Measurements from ENCODE around the gene MAPRE3. TPM values are rescaled to one million over a fixed set of nuclear protein-coding genes. Genes with fewer than 3 reads are reported as not detected.

Gene MAPRE3
- total and polyA plus RNA-seq, 5 donors from 2014 or later, result 0.38 to 1.7 (median 0.68) TPM

- H3K27me3 ChIP-seq (ENCODE audit: control insufficient read depth, insufficient read depth, low read length), result peaks cover 7% of the 10 kb centered on the region
- Mint-ChIP-seq H3K36me3 (no peaks in the 10 kb centered on the region), H3K27ac (no peak overlapping the region), H3K27me3 (peaks cover 34% of the 10 kb centered on the region), H3K9me3 (no peaks in the 10 kb centered on the region), H3K4me3 (no peak overlapping the region), H3K4me1 (no peaks in the 10 kb centered on the region)
- DNase-seq (no peak), ATAC-seq (ENCODE audit: low read depth in 2 of 2) (no peak)
- H3K4me3 ChIP-seq (ENCODE audit: low read depth, low read length), result no peak overlapping the region
- no peaks in the 10 kb centered on the region for H3K36me3 ChIP-seq (ENCODE audit: control insufficient read depth, insufficient read depth, low read length)
- H3K9me3 ChIP-seq (ENCODE audit: control insufficient read depth in 2 of 2, low read length in 2 of 2), result no peaks in the 10 kb centered on the region
- no peak overlapping the region for H3K27ac ChIP-seq (ENCODE audit: insufficient read depth, low read length, poor library complexity, severe bottlenecking)
- no peaks in the 10 kb centered on the region for H3K4me1 ChIP-seq (ENCODE audit: control insufficient read depth, insufficient read depth, low read length, poor library complexity, severe bottlenecking)
These were observed 18.1 kb upstream of the MAPRE3 start for GRCh38 chr2:26952374-26952773.

- Mint-ChIP-seq H3K27ac (no peak overlapping the region), H3K4me1 (no peaks in the 10 kb centered on the region), H3K27me3 (peaks cover 30% of the 10 kb centered on the region), H3K9me3 (no peaks in the 10 kb centered on the region), H3K36me3 (no peaks in the 10 kb centered on the region), H3K4me3 (no peak overlapping the region)
- no peak for ATAC-seq (ENCODE audit: low read depth in 2 of 2)
- peaks cover 11% of the 10 kb centered on the region for H3K27me3 ChIP-seq (ENCODE audit: control insufficient read depth, insufficient read depth, low read length)
- no peaks in the 10 kb centered on the region for H3K36me3 ChIP-seq (ENCODE audit: control insufficient read depth, insufficient read depth, low read length)
- no peak overlapping the region for H3K27ac ChIP-seq (ENCODE audit: insufficient read depth, low read length, poor library complexity, severe bottlenecking)
- no peak overlapping the region for H3K4me3 ChIP-seq (ENCODE audit: low read depth, low read length)
- no peaks in the 10 kb centered on the region for H3K4me1 ChIP-seq (ENCODE audit: control insufficient read depth, insufficient read depth, low read length, poor library complexity, severe bottlenecking)
- DNase-seq, result no peak
- no peaks in the 10 kb centered on the region for H3K9me3 ChIP-seq (ENCODE audit: control insufficient read depth in 2 of 2, low read length in 2 of 2)
These were observed 16.3 kb upstream of the MAPRE3 start for GRCh38 chr2:26954135-26954534.

- Histone ChIP-seq H3K36me3 (ENCODE audit: control insufficient read depth, insufficient read depth, low read length) (no peaks in the 10 kb centered on the region), H3K4me3 (ENCODE audit: low read depth, low read length) (no peak overlapping the region), H3K27me3 (ENCODE audit: control insufficient read depth, insufficient read depth, low read length) (peaks cover 11% of the 10 kb centered on the region), H3K9me3 (ENCODE audit: control insufficient read depth in 2 of 2, low read length in 2 of 2) (no peaks in the 10 kb centered on the region), H3K27ac (ENCODE audit: insufficient read depth, low read length, poor library complexity, severe bottlenecking) (no peak overlapping the region), H3K4me1 (ENCODE audit: control insufficient read depth, insufficient read depth, low read length, poor library complexity, severe bottlenecking) (no peaks in the 10 kb centered on the region)
- Mint-ChIP-seq H3K4me3 (no peak overlapping the region), H3K27ac (no peak overlapping the region), H3K36me3 (no peaks in the 10 kb centered on the region), H3K4me1 (no peaks in the 10 kb centered on the region), H3K27me3 (peaks cover 40% of the 10 kb centered on the region), H3K9me3 (no peaks in the 10 kb centered on the region)
- ATAC-seq (ENCODE audit: low read depth in 2 of 2), result no peak
- DNase-seq, result no peak
These were observed 13.4 kb upstream of the MAPRE3 start for GRCh38 chr2:26957041-26957440.

GRCh38 chr2:26957534-26957933, 12.9 kb upstream of the MAPRE3 start:
- Mint-ChIP-seq H3K27me3 (peaks cover 38% of the 10 kb centered on the region), H3K36me3 (no peaks in the 10 kb centered on the region), H3K27ac (no peak overlapping the region), H3K9me3 (no peaks in the 10 kb centered on the region), H3K4me1 (no peaks in the 10 kb centered on the region), H3K4me3 (no peak overlapping the region)
- no peaks in the 10 kb centered on the region for H3K36me3 ChIP-seq (ENCODE audit: control insufficient read depth, insufficient read depth, low read length)
- H3K27ac ChIP-seq (ENCODE audit: insufficient read depth, low read length, poor library complexity, severe bottlenecking), result no peak overlapping the region
- H3K27me3 ChIP-seq (ENCODE audit: control insufficient read depth, insufficient read depth, low read length), result peaks cover 11% of the 10 kb centered on the region
- ATAC-seq (ENCODE audit: low read depth in 2 of 2) (no peak), DNase-seq (no peak)
- H3K4me1 ChIP-seq (ENCODE audit: control insufficient read depth, insufficient read depth, low read length, poor library complexity, severe bottlenecking), result no peaks in the 10 kb centered on the region
- H3K4me3 ChIP-seq (ENCODE audit: low read depth, low read length), result no peak overlapping the region
- H3K9me3 ChIP-seq (ENCODE audit: control insufficient read depth in 2 of 2, low read length in 2 of 2), result no peaks in the 10 kb centered on the region

GRCh38 chr2:26959331-26959730, 11.1 kb upstream of the MAPRE3 start:
- Mint-ChIP-seq H3K9me3 (no peaks in the 10 kb centered on the region), H3K27me3 (peaks cover 36% of the 10 kb centered on the region), H3K4me1 (no peaks in the 10 kb centered on the region), H3K36me3 (no peaks in the 10 kb centered on the region), H3K4me3 (no peak overlapping the region), H3K27ac (no peak overlapping the region)
- peaks cover 7% of the 10 kb centered on the region for H3K27me3 ChIP-seq (ENCODE audit: control insufficient read depth, insufficient read depth, low read length)
- H3K27ac ChIP-seq (ENCODE audit: insufficient read depth, low read length, poor library complexity, severe bottlenecking), result no peak overlapping the region
- ATAC-seq (ENCODE audit: low read depth in 2 of 2), result no peak
- no peak for DNase-seq
- H3K9me3 ChIP-seq (ENCODE audit: control insufficient read depth in 2 of 2, low read length in 2 of 2), result no peaks in the 10 kb centered on the region
- no peak overlapping the region for H3K4me3 ChIP-seq (ENCODE audit: low read depth, low read length)
- H3K4me1 ChIP-seq (ENCODE audit: control insufficient read depth, insufficient read depth, low read length, poor library complexity, severe bottlenecking), result no peaks in the 10 kb centered on the region
- H3K36me3 ChIP-seq (ENCODE audit: control insufficient read depth, insufficient read depth, low read length), result no peaks in the 10 kb centered on the region

- Mint-ChIP-seq H3K9me3 (peaks cover 0 to 3% (median 0%) of the 10 kb centered on the region in 7 donors), H3K36me3 (no peaks in the 10 kb centered on the region), H3K4me3 (peak overlapping the region in 1 of 4 donors; percentile 16), H3K4me1 (peaks cover 0 to 9% (median 3%) of the 10 kb centered on the region in 4 donors), H3K27ac (no peak overlapping the region), H3K27me3 (peaks cover 43% of the 10 kb centered on the region)
- H3K4me3 ChIP-seq (ENCODE audit: low read depth, low read length), result no peak overlapping the region
- peaks cover 13% of the 10 kb centered on the region for H3K27me3 ChIP-seq (ENCODE audit: control insufficient read depth, insufficient read depth, low read length)
- H3K36me3 ChIP-seq (ENCODE audit: control insufficient read depth, insufficient read depth, low read length), result no peaks in the 10 kb centered on the region
- DNase-seq (no peak), ATAC-seq (ENCODE audit: low read depth in 2 of 2) (no peak)
- H3K4me1 ChIP-seq (ENCODE audit: control insufficient read depth, insufficient read depth, low read length, poor library complexity, severe bottlenecking), result no peaks in the 10 kb centered on the region
- no peak overlapping the region for H3K27ac ChIP-seq (ENCODE audit: insufficient read depth, low read length, poor library complexity, severe bottlenecking)
- H3K9me3 ChIP-seq (ENCODE audit: control insufficient read depth in 2 of 2, low read length in 2 of 2), result no peaks in the 10 kb centered on the region
These were observed 5.8 kb upstream of the MAPRE3 start for GRCh38 chr2:26964446-26965130.

GRCh38 chr2:26968001-26968400, 2.4 kb upstream of the MAPRE3 start:
- ATAC-seq (ENCODE audit: low read depth in 2 of 2) (no peak), DNase-seq (no peak)
- Histone ChIP-seq H3K4me3 (ENCODE audit: low read depth, low read length) (no peak overlapping the region), H3K27ac (ENCODE audit: insufficient read depth, low read length, poor library complexity, severe bottlenecking) (no peak overlapping the region), H3K4me1 (ENCODE audit: control insufficient read depth, insufficient read depth, low read length, poor library complexity, severe bottlenecking) (peaks cover 17% of the 10 kb centered on the region), H3K27me3 (ENCODE audit: control insufficient read depth, insufficient read depth, low read length) (peaks cover 16% of the 10 kb centered on the region), H3K36me3 (ENCODE audit: control insufficient read depth, insufficient read depth, low read length) (no peaks in the 10 kb centered on the region), H3K9me3 (ENCODE audit: control insufficient read depth in 2 of 2, low read length in 2 of 2) (no peaks in the 10 kb centered on the region)
- H3K27ac Mint-ChIP-seq, result no peak overlapping the region
- no peaks in the 10 kb centered on the region for H3K36me3 Mint-ChIP-seq
- no peak overlapping the region for H3K4me3 Mint-ChIP-seq
- H3K27me3 Mint-ChIP-seq, result peaks cover 57% of the 10 kb centered on the region
- H3K4me1 Mint-ChIP-seq, result peaks cover 0 to 20% (median 13%) of the 10 kb centered on the region in 4 donors
- peaks cover 0 to 3% (median 0%) of the 10 kb centered on the region in 7 donors for H3K9me3 Mint-ChIP-seq
